ENCODE data around the gene PAM. TPM values are rescaled to one million over a fixed set of nuclear protein-coding genes. Genes with fewer than 3 reads are reported as not detected.

The PAM gene
- total RNA-seq, 2 donors from 2014 or later: 76.8 to 171 TPM

DNA sequence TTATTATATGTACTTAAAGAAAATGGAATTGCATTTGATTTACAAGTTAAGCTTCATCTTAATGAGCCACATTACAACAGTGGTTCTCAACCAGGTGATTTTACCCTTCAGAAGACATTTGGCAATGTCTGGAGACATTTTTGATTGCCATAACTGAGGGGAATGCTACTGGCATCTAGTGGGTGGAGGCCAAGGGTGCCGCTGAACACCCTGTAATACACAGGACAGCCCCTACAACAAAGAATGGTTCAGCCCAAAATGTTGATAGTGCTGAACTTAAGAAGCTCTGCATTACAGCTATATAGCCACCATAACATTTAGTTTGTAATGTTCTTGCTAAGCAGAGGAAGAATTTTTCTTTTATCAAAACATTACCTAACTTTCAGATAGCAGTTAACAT is 103.1 kb downstream of the PAM start:
- Histone ChIP-seq H3K4me1 (replicated peaks) (no peaks in the 10 kb centered on the region), H3K27ac (no peak overlapping the region), H3K36me3 (no peaks in the 10 kb centered on the region), H3K9me3 (no peaks in the 10 kb centered on the region), H3K27me3 (replicated peaks; ENCODE audit: insufficient read depth) (no peaks in the 10 kb centered on the region), H3K4me3 (no peak overlapping the region)
- WGBS: 100% methylated on average over 1 of the region's 1 CpG
- TF ChIP-seq, protein P1, sequence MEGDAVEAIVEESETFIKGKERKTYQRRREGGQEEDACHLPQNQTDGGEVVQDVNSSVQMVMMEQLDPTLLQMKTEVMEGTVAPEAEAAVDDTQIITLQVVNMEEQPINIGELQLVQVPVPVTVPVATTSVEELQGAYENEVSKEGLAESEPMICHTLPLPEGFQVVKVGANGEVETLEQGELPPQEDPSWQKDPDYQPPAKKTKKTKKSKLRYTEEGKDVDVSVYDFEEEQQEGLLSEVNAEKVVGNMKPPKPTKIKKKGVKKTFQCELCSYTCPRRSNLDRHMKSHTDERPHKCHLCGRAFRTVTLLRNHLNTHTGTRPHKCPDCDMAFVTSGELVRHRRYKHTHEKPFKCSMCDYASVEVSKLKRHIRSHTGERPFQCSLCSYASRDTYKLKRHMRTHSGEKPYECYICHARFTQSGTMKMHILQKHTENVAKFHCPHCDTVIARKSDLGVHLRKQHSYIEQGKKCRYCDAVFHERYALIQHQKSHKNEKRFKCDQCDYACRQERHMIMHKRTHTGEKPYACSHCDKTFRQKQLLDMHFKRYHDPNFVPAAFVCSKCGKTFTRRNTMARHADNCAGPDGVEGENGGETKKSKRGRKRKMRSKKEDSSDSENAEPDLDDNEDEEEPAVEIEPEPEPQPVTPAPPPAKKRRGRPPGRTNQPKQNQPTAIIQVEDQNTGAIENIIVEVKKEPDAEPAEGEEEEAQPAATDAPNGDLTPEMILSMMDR (IDR thresholded peaks at IDR 0.05): no peak
- TF ChIP-seq POLR2A (IDR thresholded peaks at IDR 0.05): no peak
- TF ChIP-seq POLR2AphosphoS5 (IDR thresholded peaks at IDR 0.05): no peak
- intact Hi-C loops (cut with DNase I): no loop called here
- no peak for DNase-seq (ENCODE audit: low spot score)

DNA sequence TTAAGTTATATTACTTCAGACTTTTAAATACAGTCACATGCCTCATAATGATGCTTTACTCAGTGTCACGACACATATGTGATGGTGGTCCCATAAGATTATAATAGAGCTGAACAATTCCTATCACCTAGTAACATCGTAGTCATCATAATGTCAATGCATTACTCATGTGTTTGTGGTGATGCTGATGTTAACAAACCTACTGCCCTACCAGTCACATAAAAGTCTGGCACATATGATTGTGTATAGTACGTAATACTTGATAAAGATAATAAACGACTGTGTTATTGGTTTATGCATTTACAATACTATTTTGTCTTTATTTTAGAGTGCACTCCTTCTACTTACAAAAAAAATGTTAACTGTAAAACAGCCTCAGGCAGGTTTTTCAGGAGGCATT is 103.7 kb downstream of the PAM start:
- H3K4me1 ChIP-seq (replicated peaks): no peaks in the 10 kb centered on the region
- TF ChIP-seq POLR2A (IDR thresholded peaks at IDR 0.05) (no peak), POLR2AphosphoS5 (IDR thresholded peaks at IDR 0.05) (no peak)
- TF ChIP-seq, protein P1 (IDR thresholded peaks at IDR 0.05): no peak
- WGBS: 62% methylated on average over 4 of the region's 4 CpGs
- no peak overlapping the region for H3K27ac ChIP-seq
- no peak overlapping the region for H3K4me3 ChIP-seq
- H3K36me3 ChIP-seq: no peaks in the 10 kb centered on the region
- no peaks in the 10 kb centered on the region for H3K9me3 ChIP-seq
- H3K27me3 ChIP-seq (replicated peaks; ENCODE audit: insufficient read depth): no peaks in the 10 kb centered on the region
- intact Hi-C loops (cut with DNase I): no loop called here
- DNase-seq (ENCODE audit: low spot score): no peak

DNA sequence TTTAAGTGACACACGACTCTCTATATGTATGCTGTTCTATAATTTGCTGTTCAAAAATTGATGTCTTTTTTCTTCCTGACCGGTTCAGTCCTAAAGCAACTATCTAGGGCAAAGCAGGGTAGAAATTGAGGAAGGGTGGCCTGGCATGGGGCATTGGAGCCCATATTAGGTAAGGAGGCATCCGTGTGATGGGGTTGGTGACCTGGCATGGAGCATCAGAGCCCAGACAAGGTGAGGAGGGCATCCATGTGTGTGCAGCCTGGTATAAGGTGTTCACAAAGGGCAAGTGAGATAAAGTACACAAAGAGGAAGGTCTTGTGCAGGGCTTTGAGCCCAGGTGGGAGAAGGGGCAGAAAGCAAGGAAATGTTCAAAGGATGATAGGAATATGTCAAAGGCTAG is 104.9 kb downstream of the PAM start:
- no peaks in the 10 kb centered on the region for H3K9me3 ChIP-seq
- intact Hi-C loops (cut with DNase I): no loop called here
- TF ChIP-seq POLR2A (IDR thresholded peaks at IDR 0.05): no peak
- TF ChIP-seq POLR2AphosphoS5 (IDR thresholded peaks at IDR 0.05): no peak
- TF ChIP-seq, protein P1 (IDR thresholded peaks at IDR 0.05): no peak
- WGBS: 94% methylated on average over 3 of the region's 3 CpGs
- no peak overlapping the region for H3K27ac ChIP-seq
- no peaks in the 10 kb centered on the region for H3K27me3 ChIP-seq (replicated peaks; ENCODE audit: insufficient read depth)
- H3K4me1 ChIP-seq (replicated peaks): no peaks in the 10 kb centered on the region
- no peak overlapping the region for H3K4me3 ChIP-seq
- DNase-seq (ENCODE audit: low spot score): no peak
- H3K36me3 ChIP-seq: no peaks in the 10 kb centered on the region

DNA sequence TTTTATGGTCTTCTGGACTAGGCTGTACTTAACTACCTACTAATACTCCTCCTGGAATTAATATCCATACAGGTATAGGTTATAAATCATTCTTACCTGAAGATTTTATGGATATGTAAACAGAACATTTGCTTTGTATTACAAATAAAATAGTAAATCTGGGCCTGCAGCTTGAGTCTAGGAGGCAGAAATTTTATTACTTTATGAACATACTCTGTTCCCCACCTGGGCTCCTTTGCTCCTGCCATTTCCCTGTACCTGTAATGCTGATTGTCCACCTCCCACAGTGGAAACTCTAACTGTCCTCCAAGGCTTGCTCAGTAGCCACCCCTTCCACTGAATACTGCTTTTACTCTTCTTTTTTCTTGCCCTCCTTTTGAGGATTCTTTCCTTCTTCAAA is 108.0 kb downstream of the PAM start:
- Histone ChIP-seq H3K27ac (no peak overlapping the region), H3K36me3 (no peaks in the 10 kb centered on the region), H3K27me3 (replicated peaks; ENCODE audit: insufficient read depth) (no peaks in the 10 kb centered on the region), H3K9me3 (no peaks in the 10 kb centered on the region), H3K4me3 (no peak overlapping the region), H3K4me1 (replicated peaks) (no peaks in the 10 kb centered on the region)
- TF ChIP-seq POLR2A (IDR thresholded peaks at IDR 0.05) (no peak), POLR2AphosphoS5 (IDR thresholded peaks at IDR 0.05) (no peak)
- TF ChIP-seq, protein P1 (IDR thresholded peaks at IDR 0.05): no peak
- no peak for DNase-seq (ENCODE audit: low spot score)
- intact Hi-C loops (cut with DNase I): no loop called here

DNA sequence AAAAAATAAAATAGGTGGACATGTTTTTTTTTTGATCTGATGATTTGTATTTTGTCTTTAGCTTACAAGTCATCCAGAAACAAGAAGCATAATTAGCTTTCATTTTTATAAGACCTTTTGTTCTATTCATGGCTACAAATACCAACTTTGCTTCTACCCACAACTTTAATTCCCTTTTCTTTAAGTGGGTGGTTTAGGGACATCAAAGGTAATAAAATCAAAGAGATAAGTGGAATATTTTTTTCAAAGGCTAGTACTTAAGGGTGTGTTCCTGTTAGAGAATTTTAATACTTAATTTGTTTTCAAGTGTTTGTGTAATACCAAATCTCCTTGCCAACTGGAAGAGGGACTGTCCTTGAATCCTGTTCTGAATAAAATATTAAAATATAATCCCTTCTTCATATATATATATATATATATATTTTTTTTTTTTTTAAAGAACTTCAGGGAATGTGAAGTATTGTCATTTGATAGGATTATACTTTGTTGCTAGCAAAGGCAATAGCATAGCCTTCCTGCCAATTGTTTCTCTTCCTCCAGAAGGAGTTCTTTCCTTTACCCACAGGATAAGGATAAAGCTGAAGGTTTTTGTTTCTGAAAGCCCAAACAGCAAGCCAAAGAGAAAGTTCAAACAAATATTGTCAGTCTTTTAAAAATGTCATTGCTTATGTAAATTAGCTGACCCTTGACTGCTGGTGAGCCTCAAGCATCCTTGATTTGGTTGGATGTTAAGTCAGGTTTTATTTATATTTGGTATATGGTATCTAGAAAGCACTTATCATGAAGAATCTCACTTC is 108.9 kb downstream of the PAM start:
- Histone ChIP-seq H3K4me3 (no peak overlapping the region), H3K9me3 (no peaks in the 10 kb centered on the region), H3K4me1 (replicated peaks) (no peaks in the 10 kb centered on the region), H3K27me3 (replicated peaks; ENCODE audit: insufficient read depth) (no peaks in the 10 kb centered on the region), H3K36me3 (no peaks in the 10 kb centered on the region), H3K27ac (no peak overlapping the region)
- intact Hi-C loops (cut with DNase I): no loop called here
- no peak for DNase-seq (ENCODE audit: low spot score)
- TF ChIP-seq, protein P1 (IDR thresholded peaks at IDR 0.05): no peak
- TF ChIP-seq POLR2AphosphoS5 (IDR thresholded peaks at IDR 0.05) (no peak), POLR2A (IDR thresholded peaks at IDR 0.05) (no peak)

Data from prostate gland (tissue), 2 donors.